Lower leg skin (tissue), 3 donors: ENCODE measurements around the gene TMEM37.

Source experiments
- POLR2A ChIP-seq, 2 donors: fragments of 450-650 bp; IDR thresholded peaks; one replicate each; pipeline ENCODE4 v1.6.1; 2016 to 2017; ENCODE audit warnings: antibody characterized with exemption in 2 of 2, mild to moderate bottlenecking in 1 of 2, moderate library complexity in 1 of 2
- TF ChIP-seq, protein P1 (sequence below), 3 donors: fragments of 450-650 bp; IDR thresholded peaks; one replicate each; pipeline ENCODE4 v1.5.1; 2016; ENCODE audit warnings: antibody characterized with exemption in 3 of 3, mild to moderate bottlenecking in 3 of 3, moderate library complexity in 2 of 3

- TF ChIP-seq POLR2A (IDR thresholded peaks at IDR 0.05): no peak
- TF ChIP-seq, protein P1, sequence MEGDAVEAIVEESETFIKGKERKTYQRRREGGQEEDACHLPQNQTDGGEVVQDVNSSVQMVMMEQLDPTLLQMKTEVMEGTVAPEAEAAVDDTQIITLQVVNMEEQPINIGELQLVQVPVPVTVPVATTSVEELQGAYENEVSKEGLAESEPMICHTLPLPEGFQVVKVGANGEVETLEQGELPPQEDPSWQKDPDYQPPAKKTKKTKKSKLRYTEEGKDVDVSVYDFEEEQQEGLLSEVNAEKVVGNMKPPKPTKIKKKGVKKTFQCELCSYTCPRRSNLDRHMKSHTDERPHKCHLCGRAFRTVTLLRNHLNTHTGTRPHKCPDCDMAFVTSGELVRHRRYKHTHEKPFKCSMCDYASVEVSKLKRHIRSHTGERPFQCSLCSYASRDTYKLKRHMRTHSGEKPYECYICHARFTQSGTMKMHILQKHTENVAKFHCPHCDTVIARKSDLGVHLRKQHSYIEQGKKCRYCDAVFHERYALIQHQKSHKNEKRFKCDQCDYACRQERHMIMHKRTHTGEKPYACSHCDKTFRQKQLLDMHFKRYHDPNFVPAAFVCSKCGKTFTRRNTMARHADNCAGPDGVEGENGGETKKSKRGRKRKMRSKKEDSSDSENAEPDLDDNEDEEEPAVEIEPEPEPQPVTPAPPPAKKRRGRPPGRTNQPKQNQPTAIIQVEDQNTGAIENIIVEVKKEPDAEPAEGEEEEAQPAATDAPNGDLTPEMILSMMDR (IDR thresholded peaks at IDR 0.05): no peak
Observed at GRCh38 chr2:119417908-119418307, 13.7 kb upstream of the TMEM37 start.
